Hematopoietic multipotent progenitor cell (in vitro differentiated cells): ENCODE measurements around the gene THSD7A. TPM values are rescaled to one million over a fixed set of nuclear protein-coding genes. Genes with fewer than 3 reads are reported as not detected.

Source experiments
- DNase-seq, 3 donors: peaks; one replicate each; pipeline ENCODE4 v3.0.0-alpha.2; 2011 to 2015; ENCODE audit warnings: low read depth in 2 of 3, low spot score in 2 of 3
- total RNA-seq: library from RNA; depleted of rRNA; stranded (reverse); fragments of >200 nt; gene quantifications from one replicate; pipeline ENCODE4 v1.2.3, GENCODE V29; 2012

Gene THSD7A, protein sequence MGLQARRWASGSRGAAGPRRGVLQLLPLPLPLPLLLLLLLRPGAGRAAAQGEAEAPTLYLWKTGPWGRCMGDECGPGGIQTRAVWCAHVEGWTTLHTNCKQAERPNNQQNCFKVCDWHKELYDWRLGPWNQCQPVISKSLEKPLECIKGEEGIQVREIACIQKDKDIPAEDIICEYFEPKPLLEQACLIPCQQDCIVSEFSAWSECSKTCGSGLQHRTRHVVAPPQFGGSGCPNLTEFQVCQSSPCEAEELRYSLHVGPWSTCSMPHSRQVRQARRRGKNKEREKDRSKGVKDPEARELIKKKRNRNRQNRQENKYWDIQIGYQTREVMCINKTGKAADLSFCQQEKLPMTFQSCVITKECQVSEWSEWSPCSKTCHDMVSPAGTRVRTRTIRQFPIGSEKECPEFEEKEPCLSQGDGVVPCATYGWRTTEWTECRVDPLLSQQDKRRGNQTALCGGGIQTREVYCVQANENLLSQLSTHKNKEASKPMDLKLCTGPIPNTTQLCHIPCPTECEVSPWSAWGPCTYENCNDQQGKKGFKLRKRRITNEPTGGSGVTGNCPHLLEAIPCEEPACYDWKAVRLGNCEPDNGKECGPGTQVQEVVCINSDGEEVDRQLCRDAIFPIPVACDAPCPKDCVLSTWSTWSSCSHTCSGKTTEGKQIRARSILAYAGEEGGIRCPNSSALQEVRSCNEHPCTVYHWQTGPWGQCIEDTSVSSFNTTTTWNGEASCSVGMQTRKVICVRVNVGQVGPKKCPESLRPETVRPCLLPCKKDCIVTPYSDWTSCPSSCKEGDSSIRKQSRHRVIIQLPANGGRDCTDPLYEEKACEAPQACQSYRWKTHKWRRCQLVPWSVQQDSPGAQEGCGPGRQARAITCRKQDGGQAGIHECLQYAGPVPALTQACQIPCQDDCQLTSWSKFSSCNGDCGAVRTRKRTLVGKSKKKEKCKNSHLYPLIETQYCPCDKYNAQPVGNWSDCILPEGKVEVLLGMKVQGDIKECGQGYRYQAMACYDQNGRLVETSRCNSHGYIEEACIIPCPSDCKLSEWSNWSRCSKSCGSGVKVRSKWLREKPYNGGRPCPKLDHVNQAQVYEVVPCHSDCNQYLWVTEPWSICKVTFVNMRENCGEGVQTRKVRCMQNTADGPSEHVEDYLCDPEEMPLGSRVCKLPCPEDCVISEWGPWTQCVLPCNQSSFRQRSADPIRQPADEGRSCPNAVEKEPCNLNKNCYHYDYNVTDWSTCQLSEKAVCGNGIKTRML (N-terminal part only)
- total RNA-seq: 0.81 TPM

DNA sequence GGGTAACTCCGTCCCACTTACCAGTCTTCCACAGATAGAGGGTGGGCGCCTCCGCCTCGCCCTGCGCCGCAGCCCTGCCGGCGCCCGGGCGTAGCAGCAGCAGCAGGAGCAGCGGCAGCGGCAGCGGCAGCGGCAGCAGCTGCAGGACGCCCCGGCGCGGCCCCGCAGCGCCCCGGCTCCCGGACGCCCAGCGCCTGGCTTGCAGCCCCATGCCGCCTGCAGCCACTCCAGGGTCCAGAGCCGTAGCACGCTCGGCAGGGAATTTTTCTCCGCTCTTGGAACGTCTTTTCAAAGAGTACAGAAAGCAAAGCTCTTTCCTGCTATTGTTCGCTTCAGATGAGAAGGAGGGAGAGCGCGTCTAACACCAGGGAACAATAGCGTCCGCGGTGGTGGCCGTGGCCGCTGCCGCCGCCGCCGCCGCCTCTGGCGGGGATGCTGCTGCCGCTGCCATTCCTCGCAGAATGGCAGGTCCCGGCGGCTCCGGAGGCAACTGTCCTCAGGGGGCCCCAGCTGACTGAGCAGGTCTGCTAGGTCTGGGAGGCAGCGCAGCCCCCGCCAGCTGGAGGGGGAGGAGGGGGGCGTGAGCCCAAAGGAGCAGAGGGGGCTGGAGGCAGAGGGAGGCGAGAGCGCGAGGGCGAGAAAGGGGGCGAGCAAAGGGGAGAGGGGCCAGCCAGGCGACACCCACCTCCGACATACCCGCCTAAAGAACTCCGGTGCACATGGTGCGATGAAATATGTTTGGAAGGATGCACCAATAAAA, at the start of gene THSD7A:
TSS of gene THSD7A (minus strand) at position 463 of the 760 bp plus-strand sequence. CDS start at position 211, 252 bp downstream.
- peak in 2 of 3 donors; percentile 42 to 54 for DNase-seq

DNA sequence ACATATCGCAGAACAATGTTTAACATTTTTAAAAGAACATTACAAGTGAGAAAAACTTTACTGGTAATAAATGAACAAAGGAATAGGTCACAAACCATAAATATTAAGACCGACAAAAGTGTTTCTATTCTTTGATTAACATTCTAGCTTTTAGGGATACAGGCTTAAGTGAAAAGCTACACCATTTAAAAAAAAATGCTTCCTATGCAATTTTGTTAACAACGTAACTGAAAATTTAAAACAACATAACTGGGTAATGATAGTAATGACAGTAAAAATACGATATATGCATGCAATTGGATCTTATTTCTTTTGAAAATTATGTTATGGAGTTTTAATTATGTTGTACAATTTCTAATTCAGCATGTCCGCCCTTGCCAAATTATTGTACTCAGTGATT, 49.7 kb upstream of the THSD7A start:
- DNase-seq: no peak

DNA sequence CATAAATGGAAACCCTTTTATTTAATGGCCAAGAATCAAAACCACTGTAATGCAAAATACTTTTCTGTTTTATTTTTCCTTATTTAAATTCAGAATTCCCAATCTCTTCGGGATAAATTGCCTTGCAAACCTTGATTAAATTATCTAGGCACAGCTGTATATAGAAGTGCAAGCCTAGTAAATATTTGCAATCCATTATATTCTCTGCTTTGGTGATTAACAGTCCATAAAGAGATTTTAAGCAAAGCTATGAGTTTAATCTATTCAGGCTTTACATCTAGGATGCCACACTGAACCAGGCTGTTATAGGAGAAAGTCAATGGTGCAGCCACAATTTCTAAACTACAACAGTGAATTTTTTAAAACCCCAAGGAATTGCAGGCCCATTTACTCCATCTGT, 43.6 kb upstream of the THSD7A start:
- no peak for DNase-seq

DNA sequence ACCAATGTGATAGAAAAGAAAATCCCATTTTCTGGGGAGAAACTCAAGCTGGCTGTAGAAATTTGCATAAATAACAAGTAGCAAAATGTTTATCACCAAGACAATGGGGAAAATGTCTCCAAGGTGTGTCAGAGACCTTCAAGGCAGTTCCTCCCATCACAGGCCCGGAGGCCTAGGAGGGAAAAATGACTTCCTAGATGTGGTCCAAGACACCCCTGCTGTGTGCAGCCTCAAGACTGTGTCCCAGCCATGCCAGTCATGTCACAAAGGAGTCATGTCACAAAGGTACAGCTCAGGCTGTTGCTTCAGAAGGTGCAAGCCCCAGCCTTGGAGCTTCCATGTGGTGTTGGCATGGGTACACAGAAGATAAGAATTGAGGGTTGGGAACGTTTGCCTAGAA, 33.7 kb upstream of the THSD7A start:
- no peak for DNase-seq

DNA sequence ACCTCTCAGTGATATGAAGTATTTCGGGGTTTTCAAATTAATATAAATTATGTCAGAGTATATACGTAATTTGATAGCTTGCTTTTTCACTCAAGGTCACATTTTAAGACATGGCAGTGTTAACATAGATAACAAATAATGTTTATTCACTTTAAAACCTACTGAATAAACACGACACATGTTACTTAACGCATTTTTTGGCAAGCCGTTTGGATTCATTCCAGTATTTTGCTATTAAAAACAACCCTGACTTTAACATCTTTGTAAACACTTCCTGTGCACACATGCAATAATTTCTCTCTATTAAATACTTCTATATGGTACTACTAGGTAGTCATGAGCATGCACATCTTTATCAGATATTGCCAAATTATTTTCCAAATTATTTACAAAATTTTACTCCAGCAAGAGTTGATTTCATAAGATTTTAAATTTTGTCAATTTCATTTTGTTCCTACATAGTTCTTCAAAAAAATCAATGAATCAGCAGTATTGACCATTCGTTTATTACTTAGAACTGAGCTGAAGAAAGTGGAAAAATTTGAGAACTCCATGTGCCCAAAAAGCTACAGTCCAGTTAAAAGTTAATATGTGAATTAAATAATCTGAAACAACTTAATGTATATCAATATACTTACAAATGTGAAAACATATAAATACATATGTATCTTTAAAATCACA, 26.8 kb upstream of the THSD7A start:
- no peak for DNase-seq

DNA sequence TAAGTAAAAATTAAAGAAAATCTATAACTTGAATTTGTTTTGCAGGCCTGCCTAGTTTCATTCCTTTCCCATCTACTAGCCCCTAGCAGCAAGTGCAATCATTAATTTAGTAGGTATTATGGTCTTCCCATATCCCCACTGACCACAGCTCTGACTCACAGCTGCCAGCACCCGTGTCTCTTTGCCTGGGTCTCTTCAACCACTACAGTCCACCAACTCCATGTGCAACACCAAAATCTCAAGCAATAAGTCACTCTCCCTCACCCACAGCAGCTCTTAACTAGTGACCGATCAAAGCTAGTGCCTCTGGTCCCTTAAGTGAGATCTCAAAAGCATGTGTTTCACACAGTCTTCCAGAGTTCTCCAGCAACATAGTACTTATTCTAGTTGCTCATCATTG, 26.0 kb upstream of the THSD7A start:
- no peak for DNase-seq

DNA sequence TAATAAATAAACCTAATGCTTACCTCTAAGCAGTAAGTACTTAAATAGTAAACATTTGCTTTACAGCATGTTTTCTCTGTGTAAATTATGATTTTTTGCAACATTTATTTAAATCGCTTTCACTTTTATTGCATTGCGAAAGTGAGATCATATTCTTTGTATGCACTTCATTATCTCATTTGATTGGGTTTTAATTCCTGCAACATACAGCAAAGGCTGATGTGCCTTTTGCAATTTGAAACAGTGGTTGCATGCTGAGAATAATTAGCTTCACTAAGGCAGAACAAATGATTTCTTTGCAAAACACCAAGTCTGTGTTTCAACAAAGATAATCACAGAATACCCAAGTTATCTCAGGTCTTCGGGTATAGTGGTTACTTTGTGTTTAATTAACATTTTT, 16.3 kb upstream of the THSD7A start:
- DNase-seq: no peak

DNA sequence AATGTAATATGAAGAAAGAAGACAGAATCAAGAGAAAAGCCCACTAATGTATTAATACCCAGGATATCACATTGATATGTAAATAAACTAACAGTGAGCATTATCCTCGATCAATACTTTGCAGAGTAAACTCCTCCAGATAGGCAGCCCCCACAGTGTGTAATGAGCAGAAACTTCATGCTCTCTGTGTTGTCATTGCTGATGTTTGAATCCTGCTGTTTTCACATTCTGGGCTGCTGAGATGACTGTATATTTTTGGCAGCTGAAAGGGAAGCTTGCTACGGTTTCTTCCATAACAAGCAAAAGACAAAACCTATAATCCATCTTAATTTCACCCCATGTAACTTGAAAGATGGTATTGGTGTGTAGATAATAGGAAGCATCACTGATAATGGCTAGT, 15.3 kb upstream of the THSD7A start:
- DNase-seq: no peak

DNA sequence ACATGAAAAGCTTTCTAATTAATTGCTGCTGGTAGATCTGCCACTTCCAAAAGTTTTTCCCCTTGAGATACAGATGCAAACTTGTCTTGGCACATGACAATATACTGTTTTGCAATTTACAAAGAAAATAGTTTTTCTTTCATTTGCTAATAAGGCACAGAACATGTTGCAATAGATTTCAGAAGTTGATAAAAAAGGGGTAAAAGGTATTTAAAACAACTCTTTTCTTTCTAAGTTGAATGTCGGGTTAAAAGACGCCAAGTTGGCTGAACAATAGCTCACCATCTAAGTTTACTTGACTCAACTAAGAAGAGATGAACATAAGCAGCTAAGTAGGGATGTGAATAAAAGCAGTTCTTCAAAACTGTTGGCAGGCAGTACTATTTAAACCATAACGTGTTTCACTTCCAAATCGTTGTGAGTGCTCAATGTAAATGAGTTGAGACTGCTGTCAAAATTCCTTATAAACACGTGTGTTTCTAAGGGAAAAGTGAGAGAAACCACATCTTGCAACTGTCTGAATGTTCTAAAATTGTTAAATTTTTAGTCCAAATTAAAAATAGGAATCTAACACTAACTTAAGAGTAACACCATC, 14.5 kb upstream of the THSD7A start:
- no peak for DNase-seq

DNA sequence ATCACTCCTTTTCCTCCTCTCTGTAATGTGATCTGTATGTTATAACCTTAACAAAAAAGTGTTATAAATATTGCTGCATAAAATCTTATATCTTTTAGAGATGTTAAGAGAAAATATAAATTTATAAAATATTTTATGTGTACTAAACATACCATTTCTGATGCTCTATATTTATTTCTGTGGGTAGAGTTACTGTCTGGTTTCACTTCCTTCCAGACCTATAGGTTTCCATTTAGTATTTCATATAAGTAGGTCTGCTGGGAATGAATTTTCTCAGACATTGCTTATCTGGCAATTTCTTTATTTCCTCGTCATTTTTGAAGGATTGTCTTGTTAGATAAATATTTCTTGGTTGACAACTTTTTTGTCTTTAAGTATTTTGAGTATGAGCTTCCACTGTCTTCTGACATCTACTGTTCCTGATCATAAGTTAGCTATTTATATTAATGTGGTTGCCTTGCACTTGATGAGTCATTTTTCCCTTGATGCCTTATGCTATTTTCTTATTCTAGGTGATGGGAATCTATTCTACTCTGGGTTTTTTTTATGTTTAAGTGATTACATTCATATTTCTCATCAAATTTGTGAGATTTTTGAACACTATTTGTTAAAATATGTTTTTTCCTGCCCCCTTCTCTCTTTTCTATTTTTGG, 11.2 kb upstream of the THSD7A start:
- no peak for DNase-seq

DNA sequence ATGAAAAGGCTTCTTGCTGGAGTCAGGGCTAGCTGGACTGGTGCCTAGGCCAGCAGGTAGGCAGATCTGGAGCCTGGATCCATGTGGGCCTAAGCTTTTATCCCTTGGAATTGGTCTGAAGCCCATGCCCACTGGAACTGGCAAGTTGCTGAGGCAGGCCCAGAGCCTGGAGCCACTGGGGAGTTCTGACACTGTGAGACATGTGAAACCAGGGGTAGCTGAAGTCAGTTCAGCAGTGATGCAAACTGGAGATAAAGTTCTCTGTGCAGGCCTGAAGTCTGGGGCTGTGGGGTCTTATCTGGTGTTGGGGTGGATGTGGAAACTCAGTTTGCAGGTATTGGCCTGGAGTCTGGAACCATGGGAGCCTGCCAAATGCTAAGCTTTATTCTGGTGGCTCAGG, 9.7 kb upstream of the THSD7A start:
- DNase-seq: no peak

DNA sequence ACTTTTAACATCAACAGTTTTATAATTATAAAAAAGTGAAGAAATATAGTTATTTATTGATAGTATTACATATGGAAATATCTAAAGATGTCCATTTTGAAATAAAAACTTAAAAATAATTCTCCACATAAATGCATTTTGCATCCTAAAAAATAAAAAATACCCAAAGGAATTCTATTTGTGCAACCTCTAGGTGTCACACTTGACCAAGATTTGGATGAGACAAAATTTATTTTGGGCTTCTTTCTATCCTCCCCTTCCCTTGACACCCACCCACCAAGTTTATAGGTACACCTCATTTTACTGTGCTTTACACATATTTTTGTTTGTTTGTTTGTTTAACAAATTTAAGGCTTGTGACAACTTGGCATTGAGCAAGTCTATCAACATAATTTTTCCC, 3.3 kb upstream of the THSD7A start:
- peak in 1 of 3 donors; percentile 38 for DNase-seq

DNA sequence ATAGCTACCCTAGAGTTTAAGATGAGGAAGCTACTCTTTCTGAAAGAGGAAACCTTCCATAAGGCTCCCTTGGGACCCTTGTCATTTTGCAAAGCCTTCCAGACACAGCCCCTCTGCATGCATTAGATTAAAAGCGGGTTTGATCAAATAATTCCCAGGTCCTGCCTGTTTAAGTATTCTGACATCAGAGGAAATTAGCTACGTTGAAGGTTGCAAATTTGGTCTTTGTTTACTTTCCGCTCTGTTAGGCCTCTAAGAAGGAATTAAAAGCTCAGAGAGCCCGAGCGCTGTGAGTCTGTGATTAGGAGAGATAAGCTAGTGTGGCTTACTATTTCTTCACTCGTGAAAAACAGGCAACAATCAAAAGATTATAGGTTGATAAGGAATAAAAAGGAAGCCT, 1.4 kb upstream of the THSD7A start:
- DNase-seq: peak in 1 of 3 donors; percentile 10

DNA sequence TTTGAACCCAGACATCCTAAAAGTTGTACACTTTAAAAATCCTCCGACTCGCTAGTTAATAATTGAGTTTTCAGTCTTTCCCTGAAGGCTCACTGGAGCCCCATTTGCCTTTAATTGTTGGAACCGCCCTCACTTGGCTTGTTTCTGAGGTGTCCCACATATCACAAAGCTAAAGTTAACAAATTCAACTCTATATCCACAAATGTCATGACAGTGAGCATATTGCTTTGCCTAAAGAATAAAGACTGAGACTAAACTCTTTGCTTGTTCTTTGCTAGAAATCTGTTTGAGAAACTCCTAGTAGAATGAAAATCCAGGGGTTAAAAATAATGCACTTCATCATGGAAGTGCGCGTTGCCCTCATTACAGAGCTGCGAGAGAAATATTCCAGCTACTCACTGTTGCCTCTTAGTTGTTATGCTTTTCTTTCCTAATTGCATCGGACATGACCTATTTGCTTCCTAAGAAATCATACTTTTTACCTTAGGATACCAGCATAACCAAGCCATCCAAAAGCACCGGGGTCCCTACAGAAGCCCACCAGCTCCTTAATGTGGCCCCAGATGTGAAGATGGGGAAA, 752 bp downstream of the THSD7A start:
- DNase-seq: peak in 1 of 3 donors; percentile 18

DNA sequence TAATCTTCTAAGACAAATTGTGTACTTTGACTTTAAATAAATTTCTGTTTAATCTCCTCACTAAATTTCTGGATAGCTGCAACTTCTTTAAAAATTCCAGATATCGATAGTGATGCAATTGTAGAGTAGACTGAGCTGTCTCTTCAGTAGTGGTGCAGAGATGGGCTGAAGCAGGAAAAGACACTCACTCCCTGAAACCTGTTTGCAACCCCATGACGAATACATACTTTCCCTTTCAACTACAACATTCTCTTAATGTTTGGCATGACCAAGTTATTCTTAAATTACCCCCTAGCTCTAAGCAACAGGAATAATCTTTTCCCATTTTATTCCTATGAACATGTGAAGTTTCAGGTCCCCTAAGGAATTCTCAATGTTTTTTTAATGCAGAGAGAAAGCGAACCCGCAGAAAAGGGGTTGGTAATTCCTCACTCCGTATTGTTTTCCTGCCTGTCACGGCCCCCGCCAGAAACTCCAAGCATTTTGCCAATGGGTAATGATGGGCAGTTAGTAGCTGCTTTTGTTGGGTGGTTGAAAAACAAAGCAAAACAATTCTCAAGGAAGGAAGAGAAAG, 1.3 kb downstream of the THSD7A start:
- no peak for DNase-seq

DNA sequence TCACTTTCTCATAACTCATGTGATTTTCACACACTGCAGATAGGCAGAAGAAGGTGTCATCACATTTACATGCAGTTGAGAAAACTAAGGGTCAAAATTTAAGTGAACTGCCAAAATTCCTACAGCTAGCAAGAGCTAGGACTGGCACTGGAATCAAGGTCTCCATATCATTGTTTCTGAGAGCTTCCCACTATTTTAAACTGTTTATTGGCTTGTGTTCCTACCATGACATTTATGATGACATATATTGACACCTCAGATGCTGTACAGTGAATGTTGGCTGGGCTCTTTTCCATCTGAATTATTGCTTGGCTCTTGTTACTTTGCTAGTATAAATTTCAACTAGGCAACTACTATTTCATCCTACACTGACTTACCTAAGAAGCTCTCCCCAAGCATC, 2.0 kb downstream of the THSD7A start:
- no peak for DNase-seq

DNA sequence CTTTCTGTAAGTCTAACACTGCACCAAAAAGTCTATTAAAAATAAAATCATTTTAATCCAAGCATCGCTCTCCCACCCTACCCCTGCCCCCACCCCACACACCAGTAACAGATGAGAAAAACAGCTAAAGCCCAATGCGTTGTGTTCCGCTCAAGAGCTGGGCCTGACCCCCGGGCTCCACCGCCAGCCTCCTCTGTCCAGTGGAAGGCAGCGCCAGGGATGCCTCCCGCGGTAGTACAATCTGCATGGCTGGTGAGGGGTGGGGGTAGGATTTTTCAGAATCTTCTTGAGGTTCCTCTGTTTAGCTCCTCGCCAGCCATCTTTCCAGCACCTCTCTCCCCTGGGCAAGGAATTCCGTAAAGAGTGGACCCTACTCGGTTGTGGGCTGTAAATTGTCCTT, 12.1 kb downstream of the THSD7A start:
- DNase-seq: no peak

DNA sequence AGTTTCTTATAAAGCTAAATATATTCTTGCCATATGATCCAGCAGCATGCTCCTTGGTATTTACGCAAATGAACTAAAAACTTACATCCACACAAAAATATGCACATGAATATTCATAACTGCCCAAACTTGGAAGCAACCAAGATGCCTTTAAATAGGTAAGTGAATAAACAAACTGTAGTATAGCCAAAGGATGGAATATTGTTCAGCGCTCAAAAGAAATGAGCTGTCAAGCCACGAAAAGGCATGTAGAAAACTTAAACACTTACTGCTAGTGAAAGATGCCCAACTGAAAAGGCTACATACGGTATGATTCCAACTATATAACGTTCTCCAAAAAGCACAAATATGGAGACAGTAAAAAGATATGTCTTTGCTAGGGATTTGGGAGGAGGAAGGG, 12.7 kb downstream of the THSD7A start:
- no peak for DNase-seq
